Mucosa of descending colon (tissue), 3 donors: ENCODE data around the gene GAK. TPM values are rescaled to one million over a fixed set of nuclear protein-coding genes. Genes with fewer than 3 reads are reported as not detected.

Experiments
- ATAC-seq: fragments of 200-7000 bp; cut with Tn5 transposase; one replicate; pipeline ENCODE4 v1.9.1; 2020; ENCODE audit warnings: mild to moderate bottlenecking, moderate library complexity
- DNase-seq, 3 donors: peaks; one replicate each; pipeline ENCODE4 v3.0.0-alpha.2; 2020
- H3K36me3 ChIP-seq: fragments of 200-600 bp; one replicate; pipeline ENCODE4 v1.8.0; 2021; ENCODE audit warnings: low read depth, mild to moderate bottlenecking
- H3K4me1 ChIP-seq: fragments of 200-600 bp; one replicate; pipeline ENCODE4 v1.8.0; 2021; ENCODE audit warnings: low read depth, mild to moderate bottlenecking
- H3K4me3 ChIP-seq: fragments of 200-600 bp; one replicate; pipeline ENCODE4 v1.8.0; 2021; ENCODE audit warnings: mild to moderate bottlenecking
- H3K9me3 ChIP-seq: fragments of 200-600 bp; one replicate; pipeline ENCODE4 v1.8.0; 2021; ENCODE audit warnings: mild to moderate bottlenecking
- intact Hi-C, 2 donors: fragments of 100-400 bp; cut with DNase I in 1 of 2; cut with micrococcal nuclease in 1 of 2; formaldehyde crosslinking; loops; one replicate each; pipeline versions ENCODE4 v1.11.0 to v1.11.1; 2022; cut with DNase I, micrococcal nuclease
- total RNA-seq, 3 donors: library from RNA; stranded (reverse); fragmentation: NEBNext Ultra II Directional in 2 of 3; extraction: Animal tissue kit (Norgen Biotek cat#: 25700) in 2 of 3; gene quantifications; one replicate each; pipeline versions ENCODE4 v1.2.1 to v1.2.4, GENCODE V29; 2021 to 2023
- TF ChIP-seq, protein P1 (sequence below): fragments of 200-600 bp; IDR thresholded peaks from one replicate; pipeline ENCODE4 v1.8.0; 2022; ENCODE audit warnings: antibody characterized with exemption, mild to moderate bottlenecking
- donor health status: DM: no; HTN: no; CAD: no; lungs with moderate emphysema.
- donor health status: DM: no; HTN: no; CAD: no.
- donor health status: DM: no; HTN: yes; CAD: no.

Gene GAK
- total RNA-seq, 3 donors from 2014 or later, result 155 to 259 (median 244) TPM

DNA sequence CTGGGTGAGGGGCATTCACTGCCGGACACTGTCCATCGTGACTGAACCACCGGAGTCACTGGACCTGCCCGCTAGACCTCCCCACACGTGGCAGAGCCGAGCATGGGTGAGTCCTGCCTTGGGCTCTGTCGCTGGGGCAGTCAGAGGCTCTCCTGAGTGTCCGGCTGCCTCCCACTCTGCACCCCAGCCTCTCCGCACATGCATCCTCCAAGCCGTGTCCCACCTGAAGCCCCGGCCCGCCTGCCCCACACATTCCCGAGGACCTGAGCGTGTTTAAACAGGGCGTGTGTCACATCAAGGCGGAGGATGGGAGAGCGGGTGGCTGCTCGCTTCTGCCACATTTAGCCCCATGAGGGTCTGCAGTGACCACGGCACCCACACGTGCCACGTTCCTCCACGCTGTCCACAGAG is 110.9 kb downstream of the GAK start:
- no peak for ATAC-seq
- no peaks in the 10 kb centered on the region for H3K36me3 ChIP-seq
- DNase-seq, result peak in 1 of 3 donors; percentile 14

DNA sequence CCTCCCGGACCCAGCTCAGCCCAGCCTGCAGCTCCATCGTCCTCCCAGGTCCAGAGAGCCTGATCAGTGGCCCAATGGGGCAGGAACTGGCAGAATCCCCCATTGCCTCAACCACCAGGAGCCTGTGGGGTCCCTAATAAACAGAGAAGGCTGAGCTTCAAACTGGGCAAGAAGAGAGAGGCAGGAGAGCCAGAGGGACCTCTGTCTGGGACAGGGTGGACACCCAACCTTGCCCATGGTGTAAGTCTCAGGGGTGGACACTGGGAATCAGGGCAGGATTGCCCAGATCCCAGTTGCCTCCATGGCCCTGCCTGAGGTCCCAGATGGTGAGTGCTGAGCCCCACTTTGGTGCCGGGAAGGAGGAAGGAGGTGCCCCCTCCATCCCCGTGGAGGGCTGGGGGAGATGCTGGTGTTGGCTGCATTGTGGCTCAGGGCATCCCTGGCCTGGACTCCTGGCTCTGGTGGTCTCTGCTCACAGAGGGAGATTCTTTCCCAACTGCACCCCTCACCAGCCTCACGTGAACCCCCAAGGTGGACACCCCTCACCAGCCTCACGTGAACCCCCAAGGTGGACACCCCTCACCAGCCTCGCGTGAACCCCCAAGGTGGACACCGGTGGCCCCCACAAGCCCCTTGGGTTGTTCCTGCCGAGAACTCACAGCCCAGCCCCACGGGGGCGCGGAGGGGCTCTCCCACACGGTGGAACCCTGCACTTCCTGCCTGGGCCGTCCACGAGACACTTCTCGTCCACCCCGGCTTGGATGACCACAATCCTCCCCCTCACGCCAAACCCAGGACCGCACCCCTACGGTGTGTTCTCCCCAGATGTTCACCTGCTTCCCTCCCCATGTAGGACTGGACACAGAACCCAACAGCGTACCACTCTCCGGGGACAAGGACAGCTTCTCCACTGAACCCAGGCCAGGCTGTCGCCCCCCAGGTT is 111.6 kb downstream of the GAK start:
- no peak for DNase-seq
- peaks cover 7% of the 10 kb centered on the region for H3K4me1 ChIP-seq
- no peaks in the 10 kb centered on the region for H3K36me3 ChIP-seq
- no peak for ATAC-seq
- H3K9me3 ChIP-seq, result no peaks in the 10 kb centered on the region
- intact Hi-C loops, result no loop called here
- TF ChIP-seq, protein P1, sequence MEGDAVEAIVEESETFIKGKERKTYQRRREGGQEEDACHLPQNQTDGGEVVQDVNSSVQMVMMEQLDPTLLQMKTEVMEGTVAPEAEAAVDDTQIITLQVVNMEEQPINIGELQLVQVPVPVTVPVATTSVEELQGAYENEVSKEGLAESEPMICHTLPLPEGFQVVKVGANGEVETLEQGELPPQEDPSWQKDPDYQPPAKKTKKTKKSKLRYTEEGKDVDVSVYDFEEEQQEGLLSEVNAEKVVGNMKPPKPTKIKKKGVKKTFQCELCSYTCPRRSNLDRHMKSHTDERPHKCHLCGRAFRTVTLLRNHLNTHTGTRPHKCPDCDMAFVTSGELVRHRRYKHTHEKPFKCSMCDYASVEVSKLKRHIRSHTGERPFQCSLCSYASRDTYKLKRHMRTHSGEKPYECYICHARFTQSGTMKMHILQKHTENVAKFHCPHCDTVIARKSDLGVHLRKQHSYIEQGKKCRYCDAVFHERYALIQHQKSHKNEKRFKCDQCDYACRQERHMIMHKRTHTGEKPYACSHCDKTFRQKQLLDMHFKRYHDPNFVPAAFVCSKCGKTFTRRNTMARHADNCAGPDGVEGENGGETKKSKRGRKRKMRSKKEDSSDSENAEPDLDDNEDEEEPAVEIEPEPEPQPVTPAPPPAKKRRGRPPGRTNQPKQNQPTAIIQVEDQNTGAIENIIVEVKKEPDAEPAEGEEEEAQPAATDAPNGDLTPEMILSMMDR, result no peak
- H3K4me3 ChIP-seq, result no peak overlapping the region

More for the DNA sequence above, 110.9 kb downstream of the GAK start:
- intact Hi-C loops, result no loop called here
- Histone ChIP-seq H3K9me3 (no peaks in the 10 kb centered on the region), H3K4me3 (no peak overlapping the region), H3K4me1 (peaks cover 4% of the 10 kb centered on the region)
- TF ChIP-seq, protein P1, result no peak

DNA sequence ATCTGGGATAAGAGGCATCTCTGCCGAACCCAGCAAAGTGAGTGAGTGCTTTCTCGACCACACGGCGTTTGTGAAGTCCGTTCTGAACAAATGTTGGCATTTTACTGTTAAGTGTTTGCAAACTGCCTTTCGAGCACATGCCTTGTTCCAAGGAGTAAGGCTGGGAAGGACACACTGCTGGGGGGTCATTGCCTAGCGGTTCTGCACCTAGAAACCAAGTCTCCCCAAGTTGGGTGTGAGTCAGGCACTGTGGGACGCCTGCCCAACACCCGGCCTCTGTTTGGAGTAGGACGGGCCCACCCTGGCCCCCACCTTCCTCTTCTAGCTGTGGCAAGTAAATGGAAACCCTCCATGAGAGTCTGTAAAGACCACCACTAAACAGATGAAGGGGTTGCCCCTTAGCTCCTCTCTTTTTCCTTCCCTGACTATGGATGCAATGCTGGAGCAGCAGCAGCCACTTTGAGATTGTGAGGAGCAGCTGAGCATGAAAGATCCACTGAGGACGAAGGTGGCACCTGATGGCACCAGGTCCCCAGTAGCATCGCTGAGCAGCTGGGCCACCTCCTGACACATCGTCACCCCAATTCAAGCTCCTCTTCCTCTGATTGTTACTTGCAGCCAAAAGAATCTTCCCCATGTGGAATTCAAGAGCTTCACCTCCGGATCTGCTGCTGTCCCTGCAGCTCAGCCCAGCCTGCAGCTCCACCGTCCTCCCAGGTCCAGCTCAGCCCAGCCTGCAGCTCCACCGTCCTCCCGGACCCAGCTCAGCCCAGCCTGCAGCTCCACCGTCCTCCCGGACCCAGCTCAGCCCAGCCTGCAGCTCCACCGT is 112.5 kb downstream of the GAK start:
- DNase-seq (no peak), ATAC-seq (no peak)
- peaks cover 3% of the 10 kb centered on the region for H3K4me1 ChIP-seq
- intact Hi-C loops, result no loop called here
- TF ChIP-seq, protein P1, result no peak
- no peaks in the 10 kb centered on the region for H3K36me3 ChIP-seq
- no peak overlapping the region for H3K4me3 ChIP-seq
- no peaks in the 10 kb centered on the region for H3K9me3 ChIP-seq

DNA sequence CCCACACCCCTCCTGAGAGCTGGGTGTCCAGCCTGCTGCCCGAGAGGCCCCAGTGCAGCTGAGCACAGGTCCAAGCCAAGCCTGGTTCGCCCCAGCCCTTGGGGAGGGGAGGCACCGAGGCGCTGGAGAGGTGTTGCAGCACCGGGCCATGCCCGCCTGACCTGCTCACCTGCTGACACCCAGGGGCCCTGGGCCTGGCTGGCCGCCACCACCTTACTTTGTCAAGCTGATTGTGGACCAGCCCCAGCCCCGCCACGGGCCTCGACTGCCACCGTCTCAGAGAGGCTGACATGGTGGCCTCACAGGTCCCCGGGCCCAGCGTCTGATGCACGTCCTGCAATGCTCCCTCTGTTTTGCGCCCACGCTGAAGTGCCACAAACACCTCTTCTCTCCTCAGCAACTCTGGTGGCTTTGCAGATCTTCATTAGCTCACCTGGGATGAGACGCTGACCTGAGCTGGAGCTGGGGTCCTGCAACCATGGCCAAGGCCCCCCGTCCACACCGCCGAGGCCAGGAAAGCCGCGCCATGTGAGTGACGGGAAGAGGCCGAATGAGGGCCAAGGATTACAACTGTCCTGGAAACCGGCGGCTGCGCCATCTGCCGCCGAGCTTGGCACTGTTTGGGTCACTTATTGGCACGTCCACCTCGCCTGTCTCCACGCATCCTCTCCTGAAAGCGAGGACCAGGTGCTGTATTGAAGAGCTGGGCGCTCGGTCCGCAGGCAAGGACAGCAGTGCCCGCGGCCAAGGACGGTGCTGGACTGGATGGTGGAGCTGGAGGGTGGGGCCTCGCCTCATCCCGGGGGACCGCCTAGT is 113.8 kb downstream of the GAK start:
- DNase-seq, result no peak
- H3K9me3 ChIP-seq, result no peaks in the 10 kb centered on the region
- H3K4me1 ChIP-seq, result peaks cover 3% of the 10 kb centered on the region
- TF ChIP-seq, protein P1, result no peak
- no peaks in the 10 kb centered on the region for H3K36me3 ChIP-seq
- intact Hi-C loops, result no loop called here
- no peak overlapping the region for H3K4me3 ChIP-seq
- no peak for ATAC-seq

DNA sequence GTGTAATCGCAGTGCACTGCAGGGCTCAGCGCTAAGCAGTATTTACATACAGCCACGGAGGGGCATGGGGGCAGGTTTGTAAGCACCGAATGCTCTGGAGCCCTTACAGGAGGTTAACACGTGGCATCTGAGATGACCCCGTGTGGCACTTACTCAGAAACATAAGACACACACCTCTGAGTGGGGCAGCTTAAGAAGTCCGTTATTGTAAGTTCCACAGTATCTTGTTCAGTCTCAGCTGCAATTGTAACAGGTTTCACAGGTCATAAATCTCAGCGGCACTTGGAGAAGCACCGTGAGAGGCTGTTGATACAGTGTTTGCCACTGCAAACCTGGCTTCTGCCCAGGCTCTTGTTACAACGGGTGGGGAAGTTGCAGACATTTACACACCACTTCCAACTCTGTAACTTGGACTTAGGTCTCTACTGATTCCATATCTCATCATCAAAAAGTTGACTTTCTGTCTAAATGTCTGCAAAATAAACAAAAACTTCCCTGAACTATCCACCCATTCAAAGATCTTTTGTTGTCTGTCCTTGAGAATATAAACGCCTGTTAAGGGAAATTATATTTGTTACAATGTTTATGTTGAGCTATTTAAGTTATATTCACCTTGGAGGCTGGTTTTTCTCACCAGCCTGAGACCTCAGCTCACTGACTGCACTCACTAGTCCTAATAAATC is 116.5 kb downstream of the GAK start:
- DNase-seq (peak in 2 of 3 donors; percentile 25 to 83), ATAC-seq (peak; percentile 93)
- TF ChIP-seq, protein P1, result no peak
- Histone ChIP-seq H3K4me3 (no peak overlapping the region), H3K9me3 (no peaks in the 10 kb centered on the region), H3K36me3 (no peaks in the 10 kb centered on the region), H3K4me1 (peaks cover 3% of the 10 kb centered on the region)
- intact Hi-C loops, result no loop called here
